GM21381 (cell line): ENCODE results near the gene HDGFL2.
"Not testable (repeated sequence)": the region's sequence is repeated elsewhere in the genome, so short reads cannot be mapped to it uniquely, and the experiment has no call there.

Experiments
- ATAC-seq: cut with Tn5 transposase; IDR thresholded peaks from one replicate; pipeline ENCODE4 v1.9.1; 2021; ENCODE audit warnings: mild to moderate bottlenecking, moderate library complexity; ENCODE audit not compliant: unreplicated experiment

The HDGFL2 gene

DNA sequence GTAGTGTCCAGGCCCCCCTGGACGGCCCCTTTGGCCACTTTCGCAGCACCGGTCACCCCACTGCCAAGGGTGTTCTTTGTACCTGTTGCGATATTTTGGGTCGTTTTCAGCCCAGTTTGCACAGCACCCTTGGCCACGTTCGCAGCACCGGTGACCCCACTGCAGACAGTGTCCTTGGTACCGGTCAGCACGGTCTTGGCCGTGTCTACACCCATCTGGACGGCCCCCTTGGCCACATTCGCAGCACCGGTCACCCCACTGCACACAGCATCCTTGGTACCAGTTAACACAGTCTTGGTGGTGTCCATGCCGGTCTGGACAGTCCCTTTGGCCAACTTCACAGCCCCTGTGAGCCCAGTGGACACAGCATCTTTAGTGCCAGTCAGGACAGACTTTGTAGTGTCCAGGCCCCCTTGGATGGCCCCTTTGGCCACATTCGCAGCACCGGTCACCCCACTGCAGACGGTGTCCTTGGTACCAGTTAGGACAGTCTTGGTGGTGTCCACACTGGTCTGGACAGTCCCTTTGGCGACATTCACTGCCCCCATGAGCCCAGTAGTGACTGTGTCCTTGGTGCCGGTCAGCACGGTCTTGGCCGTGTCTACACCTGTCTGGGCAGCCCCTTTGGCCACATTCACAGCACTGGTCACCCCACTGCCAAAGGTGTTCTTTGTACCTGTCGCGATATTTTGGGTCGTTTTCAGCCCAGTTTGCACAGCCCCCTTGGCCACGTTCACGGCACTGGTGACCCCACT, 39.4 kb downstream of the HDGFL2 start:
- ATAC-seq, result no peak

- ATAC-seq, result no peak
These were observed 40.0 kb downstream of the HDGFL2 start for GRCh38 chr19:4512070-4512469.

DNA sequence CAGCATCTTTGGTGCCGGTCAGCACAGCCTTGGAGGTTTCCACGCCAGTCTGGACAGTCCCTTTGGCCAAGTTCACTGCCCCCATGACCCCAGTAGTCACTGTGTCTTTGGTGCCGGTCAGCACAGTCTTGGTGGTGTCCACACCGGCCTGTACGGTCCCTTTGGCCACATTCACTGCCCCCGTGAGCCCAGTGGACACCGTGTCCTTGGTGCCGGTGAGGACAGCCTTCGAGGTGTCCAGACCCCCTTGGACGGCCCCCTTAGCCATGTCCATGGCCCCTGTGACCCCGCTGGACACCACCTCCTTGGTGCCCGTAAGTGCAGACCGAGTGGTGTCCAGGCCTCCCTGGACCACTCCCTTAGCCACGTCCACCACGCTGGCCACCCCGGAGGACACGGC, 41.2 kb downstream of the HDGFL2 start:
- no peak for ATAC-seq

- no peak for ATAC-seq
These were observed 43.6 kb downstream of the HDGFL2 start for GRCh38 chr19:4515732-4516131.

DNA sequence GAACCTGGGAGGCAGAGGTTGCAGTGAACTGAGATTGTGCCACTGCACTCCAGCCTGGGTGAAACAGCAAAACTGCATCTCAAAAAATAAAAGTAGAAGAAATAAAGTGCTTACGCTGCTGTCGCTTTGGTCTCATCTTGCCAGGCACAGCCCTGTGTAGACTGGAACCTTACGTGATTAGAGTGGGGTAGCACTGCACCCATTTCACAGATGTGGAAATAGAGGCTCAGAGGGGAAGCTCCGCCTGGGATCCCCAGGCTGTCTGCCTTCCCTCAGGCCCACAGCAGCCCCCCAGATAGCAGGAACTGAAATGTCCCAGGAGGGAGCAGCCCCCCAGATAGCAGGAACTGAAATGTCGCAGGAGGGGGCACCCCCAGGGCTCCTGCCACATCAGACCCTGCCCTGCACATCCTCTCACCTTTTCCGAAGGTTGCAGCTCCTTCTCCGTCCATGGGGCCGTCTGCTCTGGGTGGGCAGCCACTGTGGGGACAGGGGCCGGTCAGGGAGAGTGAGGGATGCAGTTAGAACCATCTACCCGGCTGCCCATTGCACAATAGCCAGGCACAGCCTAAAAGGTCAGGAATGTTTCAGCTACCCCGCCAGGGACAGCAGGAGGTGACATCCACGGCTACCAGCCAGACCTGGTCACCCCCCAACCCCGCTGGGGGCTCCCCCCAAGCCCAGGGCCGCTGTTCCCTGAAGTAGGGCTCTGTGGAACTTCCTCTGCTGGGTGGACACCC, 44.3 kb downstream of the HDGFL2 start:
- no peak for ATAC-seq

DNA sequence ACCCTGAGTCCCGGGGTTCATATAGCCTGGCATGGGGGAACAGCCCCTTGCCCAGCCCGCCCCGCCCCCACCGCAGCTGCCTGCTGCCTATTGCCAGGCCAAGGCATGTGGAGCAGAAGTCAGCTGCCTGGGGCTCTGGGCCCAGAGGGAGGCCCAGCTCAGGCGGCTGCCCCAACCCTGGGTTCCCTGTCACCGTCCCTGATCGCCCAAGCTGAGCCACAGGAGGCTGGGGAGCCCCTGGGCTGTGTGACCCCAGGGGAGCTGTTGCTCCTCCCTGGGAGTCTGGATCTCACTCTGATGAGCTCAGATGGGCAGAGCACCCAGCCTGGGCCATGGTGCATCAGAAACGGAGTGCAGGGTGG, 44.8 kb downstream of the HDGFL2 start:
- ATAC-seq, result no peak

- no peak for ATAC-seq
These were observed 45.5 kb downstream of the HDGFL2 start for GRCh38 chr19:4517451-4518057.

DNA sequence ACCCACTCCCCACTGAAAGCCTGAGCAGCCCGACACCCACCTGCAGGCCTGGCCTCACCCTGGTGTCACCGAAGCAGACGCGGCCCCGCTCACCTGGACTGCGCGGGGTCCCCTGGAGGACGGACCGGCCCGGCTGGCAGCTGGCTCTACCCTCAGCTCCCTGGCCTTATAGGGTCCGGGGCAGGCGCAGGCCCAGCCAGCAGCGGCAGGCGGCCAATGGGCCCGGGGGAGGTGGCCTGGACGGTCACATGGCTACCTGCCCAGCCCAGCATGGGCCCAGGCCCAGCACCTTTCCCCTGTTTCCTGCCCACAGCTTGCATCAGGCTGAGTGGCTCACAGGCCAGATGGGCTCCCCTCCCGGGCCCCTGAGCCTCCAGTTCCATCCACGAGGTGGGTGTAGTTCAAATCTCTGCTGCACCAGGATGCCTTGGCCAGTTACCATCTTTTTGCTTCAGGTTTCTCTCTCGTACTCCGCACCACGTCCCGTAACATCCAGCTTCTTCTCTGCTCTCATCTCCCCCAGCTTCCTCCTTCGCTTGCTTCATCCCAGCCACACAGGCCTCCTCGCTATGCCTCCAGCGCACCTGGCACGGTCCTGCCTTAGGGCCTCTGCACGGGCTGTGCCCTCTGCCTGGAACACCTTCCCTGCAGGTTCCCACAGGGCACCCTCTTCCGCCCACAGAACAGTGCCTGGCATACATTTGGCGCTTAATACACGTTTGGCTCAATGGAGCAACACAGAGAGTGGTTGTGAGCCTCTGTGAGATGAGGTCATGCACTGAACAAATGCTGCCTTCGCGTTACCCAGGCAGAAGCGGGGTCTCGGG, 46.5 kb downstream of the HDGFL2 start, which contains the start of gene PLIN4:
Gene PLIN4 (minus strand): TSS at position 142 of the 827 bp plus-strand sequence. CDS start 214 bp downstream, outside the sequence.
- no peak for ATAC-seq

DNA sequence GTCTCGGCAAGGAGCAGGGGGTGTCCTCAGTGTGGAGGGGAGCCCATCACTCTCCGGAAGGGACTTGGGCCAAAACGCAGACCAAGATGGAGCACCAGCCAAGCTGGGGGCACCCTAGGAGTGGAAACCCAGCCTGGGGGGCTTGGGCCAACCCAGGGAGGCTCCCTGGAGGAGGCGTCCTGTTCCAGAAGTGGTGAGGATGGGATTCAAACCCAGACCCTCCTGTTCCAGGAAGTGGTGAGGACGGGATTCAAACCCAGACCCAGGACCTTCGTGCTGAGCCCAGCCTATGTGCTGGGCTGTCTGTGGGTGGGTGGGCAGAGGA, 47.0 kb downstream of the HDGFL2 start:
- ATAC-seq, result no peak

- no peak for ATAC-seq
These were observed 47.6 kb downstream of the HDGFL2 start for GRCh38 chr19:4519521-4520277.

DNA sequence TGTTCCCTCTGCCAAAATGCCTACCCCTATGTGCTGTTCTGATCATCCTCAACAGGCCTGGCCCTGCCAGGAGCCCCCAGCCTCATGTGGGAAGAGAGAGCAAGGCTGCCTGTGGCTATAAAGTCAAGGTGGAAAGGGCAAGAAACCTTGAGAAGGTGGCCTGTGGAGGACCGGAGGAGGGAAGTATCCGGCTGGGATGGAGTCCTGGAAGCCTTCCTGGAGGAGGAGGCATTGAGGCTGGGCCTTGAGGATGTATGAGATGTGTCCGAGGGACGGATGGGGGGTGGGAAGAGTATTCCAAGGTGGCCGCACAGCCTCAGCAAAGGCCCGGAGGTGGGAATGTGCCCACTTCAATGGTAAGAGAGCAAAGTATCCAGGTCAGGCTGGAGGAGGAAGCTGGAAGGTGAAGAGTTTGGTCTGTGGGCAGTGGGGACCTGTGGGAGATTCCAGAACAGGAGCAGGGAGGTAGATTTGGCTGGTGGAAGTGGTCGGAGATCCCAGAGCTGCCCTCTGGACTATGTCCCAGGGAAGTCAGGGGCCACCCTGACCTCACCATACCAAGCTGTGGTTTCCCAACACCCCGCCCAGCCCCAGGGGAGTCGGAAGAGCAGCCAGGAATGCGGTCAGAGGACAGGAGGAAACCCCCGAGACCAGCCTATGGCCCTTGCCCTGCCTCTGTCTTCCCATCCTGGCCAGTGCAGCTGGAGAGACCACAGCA, 49.2 kb downstream of the HDGFL2 start:
- no peak for ATAC-seq

DNA sequence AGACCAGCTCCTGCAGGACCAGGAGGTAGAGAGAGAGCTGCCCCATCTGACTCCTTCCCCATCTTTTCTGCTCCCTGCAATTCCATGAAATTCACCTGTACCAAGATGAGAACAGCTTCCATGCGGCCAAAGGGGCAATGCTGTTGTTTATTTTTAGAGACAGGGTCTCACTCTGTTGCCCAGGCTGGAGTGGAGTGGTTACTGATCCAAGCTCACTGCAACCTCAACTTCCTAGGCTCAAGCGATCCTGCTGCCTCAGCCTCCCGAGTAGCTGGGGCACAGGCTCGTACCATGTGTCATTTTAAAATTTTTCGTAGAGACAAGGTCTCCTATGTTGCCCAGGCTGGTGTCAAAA, 49.8 kb downstream of the HDGFL2 start:
- no peak for ATAC-seq

GRCh38 chr19:4522291-4523002, 50.4 kb downstream of the HDGFL2 start:
- ATAC-seq, result no peak

GRCh38 chr19:4523306-4524110, 51.4 kb downstream of the HDGFL2 start:
- no peak for ATAC-seq

- no peak for ATAC-seq
These were observed 52.9 kb downstream of the HDGFL2 start for GRCh38 chr19:4524808-4525562.

GRCh38 chr19:4525563-4526002, 53.5 kb downstream of the HDGFL2 start:
- ATAC-seq, result no peak

DNA sequence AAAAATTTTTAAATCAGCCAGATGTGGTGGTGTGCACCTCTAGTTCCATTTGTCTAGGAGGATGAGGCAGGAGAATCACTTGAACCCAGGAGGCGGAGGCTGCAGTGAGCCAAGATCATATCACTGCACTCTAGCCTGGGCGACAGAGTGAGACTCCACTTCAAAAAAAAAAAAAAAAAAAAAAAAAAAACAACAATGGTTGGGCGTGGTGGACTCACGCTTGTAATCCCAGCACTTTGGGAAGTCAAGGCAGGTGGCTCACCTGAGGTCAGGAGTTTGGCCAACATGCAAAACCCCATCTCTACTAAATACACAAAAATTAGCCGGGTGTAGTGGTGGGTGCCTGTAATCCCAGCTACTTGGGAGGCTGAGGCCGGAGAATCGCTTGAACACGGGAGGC, 55.3 kb downstream of the HDGFL2 start:
- not testable (repeated sequence) for ATAC-seq

GRCh38 chr19:4528843-4529242, 56.7 kb downstream of the HDGFL2 start:
- ATAC-seq, result no peak
